ENCODE measurements around the gene KCNG2.

DNA sequence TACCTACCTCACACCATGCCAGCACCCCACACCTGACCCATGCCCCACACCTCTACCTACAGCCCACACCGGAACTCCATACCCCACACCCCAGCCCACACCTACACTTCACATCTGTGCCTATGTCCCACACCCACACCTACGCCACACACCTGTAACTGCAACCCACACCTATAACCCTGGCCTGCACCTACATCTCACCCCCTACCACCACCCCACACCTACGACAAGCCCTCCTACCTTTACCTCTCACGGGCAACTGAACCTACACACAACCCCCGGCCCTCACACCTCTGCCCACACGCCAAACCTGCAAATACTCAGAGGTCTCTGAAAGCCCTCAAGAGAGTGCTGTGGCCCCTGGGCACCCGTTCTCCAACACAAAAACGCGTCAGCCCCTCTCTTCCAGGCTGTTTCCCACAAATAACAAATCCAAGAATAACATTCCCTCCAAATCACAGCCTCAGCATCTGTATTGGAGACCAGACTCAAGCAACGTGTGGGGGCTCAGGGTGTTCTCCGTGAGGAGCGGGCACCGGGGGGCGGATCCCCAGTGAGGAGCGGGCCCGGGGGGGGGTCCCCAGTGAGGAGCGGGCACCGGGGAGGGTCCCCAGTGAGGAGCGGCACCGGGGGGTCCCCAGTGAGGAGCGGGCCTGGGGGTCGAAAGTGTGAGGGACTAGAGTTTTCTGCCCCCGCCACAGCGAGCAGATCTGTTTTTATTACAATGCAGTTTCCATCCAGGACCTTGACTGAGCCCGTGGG, 120.3 kb downstream of the KCNG2 start:
- TF ChIP-seq, protein P1, sequence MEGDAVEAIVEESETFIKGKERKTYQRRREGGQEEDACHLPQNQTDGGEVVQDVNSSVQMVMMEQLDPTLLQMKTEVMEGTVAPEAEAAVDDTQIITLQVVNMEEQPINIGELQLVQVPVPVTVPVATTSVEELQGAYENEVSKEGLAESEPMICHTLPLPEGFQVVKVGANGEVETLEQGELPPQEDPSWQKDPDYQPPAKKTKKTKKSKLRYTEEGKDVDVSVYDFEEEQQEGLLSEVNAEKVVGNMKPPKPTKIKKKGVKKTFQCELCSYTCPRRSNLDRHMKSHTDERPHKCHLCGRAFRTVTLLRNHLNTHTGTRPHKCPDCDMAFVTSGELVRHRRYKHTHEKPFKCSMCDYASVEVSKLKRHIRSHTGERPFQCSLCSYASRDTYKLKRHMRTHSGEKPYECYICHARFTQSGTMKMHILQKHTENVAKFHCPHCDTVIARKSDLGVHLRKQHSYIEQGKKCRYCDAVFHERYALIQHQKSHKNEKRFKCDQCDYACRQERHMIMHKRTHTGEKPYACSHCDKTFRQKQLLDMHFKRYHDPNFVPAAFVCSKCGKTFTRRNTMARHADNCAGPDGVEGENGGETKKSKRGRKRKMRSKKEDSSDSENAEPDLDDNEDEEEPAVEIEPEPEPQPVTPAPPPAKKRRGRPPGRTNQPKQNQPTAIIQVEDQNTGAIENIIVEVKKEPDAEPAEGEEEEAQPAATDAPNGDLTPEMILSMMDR (IDR thresholded peaks at IDR 0.05), result no peak
- TF ChIP-seq POLR2A (IDR thresholded peaks at IDR 0.05), result no peak

Measured in tibial nerve (tissue), 3 donors.